Femur (tissue), 1 donor: Measurements from ENCODE around the gene MMP7.
"Not testable (repeated sequence)": the region's sequence is repeated elsewhere in the genome, so short reads cannot be mapped to it uniquely, and the experiment has no call there.

Experiments used
- DNase-seq: peaks from one replicate; pipeline ENCODE4 v3.0.0-alpha.2; 2017

MMP7 gene

DNA sequence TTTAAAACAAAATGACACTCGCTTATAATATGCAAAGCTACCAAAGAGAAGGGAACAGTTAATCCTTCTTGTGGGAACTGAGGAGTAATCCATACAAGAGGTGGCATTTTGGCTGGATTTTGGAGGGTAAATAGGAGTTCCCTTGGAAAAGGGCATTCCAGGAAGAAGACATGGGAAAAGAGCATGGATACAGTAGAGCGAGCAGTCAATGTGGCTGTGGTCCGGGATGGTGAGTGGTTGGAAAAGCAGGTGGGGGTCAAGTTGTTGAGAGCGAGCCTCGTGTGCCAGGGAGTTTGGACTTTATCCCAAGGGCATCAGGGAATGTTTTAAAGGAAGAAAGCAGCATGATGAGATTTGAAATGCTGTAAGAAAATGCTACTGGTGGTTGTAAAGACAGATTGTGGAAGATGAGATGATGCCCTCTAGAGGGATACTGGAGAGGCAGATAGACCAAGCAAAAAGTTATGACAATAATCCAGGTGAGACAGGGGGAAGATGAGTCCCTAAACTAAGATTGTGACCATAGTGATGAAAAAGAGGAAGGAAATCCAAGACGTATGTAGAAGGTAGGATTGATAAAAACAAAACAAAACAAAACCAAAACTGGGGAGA, 3.8 kb upstream of the MMP7 start:
- no peak for DNase-seq

DNA sequence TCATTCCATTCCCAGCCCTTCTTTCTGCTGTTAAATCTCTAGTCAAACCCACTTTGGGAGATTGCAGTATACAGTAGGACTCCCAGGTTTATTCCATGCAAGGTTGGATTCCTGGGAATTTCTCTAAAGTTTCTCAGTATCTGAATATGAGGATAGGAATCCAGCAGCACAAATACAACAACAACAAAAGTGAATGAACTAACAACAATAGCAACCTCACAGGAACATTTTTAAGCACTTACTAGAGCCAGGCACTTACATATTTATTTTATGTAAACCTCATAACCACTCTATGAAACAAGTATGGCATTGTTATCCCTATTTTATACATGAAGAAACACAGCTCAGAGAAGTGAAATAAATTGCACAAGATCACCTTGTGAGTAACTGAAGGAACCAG, 1.9 kb downstream of the MMP7 start:
- DNase-seq = no peak

DNA sequence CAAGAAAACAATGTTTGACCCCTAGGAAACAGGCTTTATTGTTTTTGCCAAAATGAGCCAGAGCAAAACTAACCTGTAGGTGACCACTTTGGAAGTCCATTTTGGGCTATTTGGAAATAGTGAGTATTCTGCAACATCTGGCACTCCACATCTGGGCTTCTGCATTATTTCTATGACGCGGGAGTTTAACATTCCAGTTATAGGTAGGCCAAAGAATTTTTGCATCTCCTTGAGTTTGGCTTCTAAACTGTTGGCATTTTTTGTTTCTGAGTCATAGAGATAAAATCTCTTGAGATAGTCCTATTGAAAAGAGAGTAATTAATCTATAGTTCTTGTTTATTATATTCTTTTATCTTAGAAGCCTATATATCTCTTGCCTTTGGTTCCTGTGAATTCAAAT, 2.9 kb downstream of the MMP7 start:
- DNase-seq = no peak

DNA sequence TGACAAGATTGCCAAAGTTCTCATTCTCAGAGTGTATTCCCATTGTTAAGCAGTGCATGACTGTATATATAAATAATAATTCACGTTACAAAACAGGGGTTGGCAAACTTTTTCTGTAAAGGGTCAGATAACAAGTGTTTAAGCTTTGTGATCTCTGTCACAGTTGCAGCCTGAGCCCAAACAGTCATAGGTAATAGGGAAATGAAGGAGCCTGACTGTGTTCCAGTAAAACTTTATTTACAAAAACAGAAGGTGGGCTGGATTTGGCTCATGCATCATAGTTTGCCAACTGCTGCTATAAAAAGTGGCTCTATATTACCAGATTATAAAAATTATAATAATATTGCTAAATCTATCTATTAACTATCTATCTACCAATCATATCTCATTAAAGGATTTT, 3.5 kb downstream of the MMP7 start:
- no peak for DNase-seq

DNA sequence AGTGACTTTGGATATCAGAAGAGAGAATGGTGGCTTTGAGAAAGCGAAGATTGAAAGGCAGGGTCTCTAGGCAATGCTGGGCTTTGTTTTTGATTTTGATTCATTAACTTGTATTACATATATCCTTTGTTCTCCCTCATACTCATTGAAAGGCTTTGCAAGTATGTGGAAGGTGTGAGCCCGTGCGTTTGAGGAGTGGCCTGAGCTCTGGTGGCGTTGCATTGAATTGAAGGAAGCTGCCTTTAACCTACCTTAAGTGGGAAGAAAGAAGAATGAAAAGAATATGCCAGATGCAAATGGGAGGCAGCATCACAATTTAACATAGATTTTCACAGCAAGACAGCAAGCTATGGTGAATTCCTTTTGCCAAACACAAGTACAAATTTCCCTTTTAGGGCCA, 6.7 kb downstream of the MMP7 start:
- DNase-seq = no peak

DNA sequence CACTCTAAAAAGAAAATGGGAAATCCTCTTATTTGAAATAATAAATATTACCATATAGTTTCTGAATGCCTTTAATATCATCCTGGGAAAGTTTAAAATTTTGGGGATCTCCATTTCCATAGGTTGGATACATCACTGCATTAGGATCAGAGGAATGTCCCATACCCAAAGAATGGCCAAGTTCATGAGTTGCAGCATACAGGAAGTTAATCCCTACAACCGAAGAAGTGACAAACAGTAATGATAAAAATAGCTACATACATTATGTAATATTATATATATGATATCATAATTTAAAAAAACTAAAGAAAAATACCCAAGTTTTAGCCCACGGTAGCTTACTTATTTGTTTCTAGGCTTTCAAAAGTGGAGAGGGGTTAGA, 7.4 kb downstream of the MMP7 start:
- DNase-seq = no peak

DNA sequence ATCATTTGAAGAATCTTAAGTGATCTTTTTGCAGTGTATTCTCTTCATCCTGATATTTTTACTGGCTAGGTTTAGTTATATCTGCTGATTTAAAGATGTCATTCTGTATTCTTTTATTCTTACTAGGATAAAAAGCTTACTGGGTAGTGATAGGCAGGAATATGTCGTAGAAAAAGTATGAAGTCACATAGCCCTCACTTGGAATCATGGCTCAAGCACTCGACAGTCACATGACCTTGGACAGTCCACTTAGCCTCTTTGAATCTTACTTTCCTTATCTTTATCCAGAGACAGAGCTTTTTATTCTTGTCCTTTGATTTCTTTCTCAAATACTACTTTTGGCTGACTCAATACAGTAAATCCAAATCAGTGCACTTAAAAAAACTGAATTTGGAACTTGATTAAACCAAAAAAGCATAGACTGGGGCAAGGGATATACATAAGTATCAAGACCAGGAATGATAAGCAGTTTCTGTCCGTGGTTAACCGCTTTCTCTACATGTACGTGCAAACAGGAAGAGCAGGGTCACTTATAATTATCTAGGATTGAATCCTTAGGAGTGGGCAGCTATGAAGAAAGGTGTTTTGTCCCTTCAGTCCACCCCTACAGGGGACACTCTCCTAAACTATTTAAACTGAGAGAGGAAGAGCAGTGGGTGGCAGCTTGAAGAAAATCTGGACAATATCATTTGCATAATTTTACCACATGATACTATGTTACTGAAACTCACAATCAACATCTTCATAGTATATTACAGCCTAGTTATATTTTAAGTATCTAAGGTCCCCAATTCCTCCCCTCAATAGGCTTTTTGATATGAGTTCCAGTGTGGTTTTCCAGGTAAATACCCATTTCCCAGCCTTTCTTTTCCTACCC, 8.0 kb downstream of the MMP7 start:
- no peak for DNase-seq

DNA sequence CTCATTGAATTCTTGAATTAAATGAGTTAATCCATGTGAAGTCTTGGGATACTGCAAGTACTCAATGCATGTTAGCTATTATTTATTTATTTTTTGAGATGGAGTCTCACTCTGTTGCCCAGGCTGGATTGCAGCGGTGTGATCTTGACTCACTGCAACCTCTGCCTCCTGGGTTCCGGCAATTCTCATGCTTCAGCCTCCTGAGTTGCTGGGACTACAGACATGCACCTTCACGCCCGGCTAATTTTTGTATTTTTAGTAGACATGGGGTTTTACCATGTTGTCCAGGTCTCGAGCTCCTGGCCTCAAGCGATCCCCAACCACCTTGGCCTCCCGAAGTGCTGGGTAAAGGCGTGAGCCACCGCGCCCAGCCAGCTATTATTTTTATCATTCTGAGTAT, 9.4 kb downstream of the MMP7 start:
- DNase-seq = no peak

DNA sequence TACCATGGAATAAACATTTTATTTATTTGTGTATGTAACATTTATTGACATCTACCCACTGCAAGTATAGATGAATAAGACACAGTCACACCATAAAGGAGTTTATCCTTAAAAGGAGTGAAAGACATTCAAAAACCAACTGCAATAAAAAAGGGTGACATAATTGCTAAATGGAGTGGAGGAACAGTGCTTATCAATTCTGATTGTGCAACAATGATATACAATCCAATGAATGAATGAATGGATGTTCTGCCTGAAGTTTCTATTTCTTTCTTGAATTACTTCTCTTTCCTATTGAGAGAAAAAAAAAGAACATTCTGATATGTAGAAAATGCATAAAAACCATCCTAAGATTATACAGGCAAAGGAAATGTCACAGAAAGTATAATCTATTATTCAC, 10.0 kb downstream of the MMP7 start:
- no peak for DNase-seq

DNA sequence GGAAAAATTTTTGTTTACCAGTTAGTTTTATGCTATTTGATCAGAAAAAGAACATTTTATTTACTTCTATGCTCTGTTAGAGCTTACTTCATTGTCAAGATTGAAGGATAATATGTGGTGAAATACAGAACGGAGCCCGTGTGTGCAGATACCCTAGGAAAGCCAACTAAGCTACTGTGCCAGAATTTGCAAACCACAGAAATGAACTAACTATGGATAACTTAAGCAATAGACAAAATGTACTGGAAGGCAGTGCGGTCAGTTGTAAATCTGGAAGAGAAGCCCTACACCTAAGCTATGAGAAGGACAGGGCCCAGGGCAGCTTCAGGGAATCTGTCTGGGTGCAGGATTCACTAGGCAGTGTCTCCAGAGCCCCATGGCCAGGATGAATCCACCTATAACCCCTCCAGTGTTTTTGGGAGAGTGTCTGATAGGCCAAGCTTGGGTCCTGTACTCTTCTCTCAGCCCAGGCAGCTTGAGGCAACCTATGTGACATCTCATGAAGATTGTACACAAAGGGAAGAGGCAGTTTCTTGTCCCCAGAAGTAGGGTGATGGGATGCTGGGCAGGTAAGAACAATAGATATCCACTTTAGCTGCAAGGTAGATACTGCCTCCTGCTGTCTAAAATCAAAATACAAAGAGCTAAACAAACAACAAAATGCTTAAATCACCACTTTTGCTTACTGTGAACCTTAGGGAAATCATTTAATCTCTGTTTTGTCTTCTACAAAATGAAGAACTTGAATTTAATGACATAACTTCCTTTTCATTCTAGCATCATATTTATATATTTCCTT, 12.1 kb downstream of the MMP7 start:
- no peak for DNase-seq

DNA sequence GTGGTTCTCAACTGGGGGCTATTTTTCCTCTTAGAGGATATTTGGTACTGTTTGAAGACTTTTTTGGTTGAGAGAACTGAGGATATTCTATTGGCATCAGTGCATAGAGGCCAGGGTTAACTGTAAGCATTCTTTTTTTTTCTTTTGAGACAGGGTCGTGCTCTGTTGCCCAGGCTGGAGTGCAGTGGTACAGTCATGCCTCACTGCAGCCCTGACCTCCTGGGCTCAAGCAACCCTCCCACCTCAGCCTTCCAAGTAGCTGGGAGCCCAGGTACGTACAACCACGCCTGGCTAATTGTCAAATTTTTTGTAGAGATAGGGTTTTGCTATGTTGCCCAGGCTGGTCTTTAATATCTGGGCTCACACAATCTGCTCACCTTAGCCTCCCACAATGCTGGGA, 12.9 kb downstream of the MMP7 start:
- no peak for DNase-seq

DNA sequence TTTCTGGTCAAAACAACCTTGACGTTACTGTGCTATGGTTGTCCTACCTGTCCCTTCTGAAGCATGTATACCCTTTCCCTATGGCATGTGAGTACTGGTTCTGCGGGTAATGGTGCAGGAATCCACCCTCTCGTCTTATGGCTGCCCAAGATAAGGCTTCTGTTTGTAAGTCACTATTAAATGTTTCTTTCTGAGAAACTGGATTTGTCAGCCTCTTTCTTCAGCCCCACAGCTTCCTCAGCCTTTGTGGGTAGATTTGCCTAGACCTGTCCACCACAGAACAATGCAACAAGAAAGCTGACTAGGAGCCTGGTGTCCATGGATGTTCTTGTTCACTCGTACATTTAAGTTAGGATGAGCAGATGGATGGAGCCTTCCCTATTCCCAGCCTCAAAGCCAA, 14.4 kb downstream of the MMP7 start:
- no peak for DNase-seq

DNA sequence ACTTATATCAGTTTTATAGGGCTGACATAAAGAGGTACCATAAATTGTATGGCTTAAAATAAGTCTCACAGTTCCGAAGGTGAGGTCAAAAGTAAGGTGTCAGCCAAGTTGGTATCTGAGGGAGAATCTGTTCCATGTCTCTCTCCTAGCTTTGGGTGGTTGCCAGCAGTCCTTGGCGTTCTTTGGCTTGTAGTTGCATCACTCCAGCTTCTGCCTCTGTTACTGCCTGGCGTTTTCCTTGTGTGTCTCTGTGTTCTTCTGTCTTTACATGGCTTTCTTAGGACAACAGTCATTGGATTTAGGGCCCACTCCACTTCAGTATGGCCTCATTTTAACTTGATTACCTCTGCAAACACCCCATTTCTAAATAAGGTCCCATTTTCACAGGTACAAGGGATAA, 16.7 kb downstream of the MMP7 start:
- DNase-seq = no peak

DNA sequence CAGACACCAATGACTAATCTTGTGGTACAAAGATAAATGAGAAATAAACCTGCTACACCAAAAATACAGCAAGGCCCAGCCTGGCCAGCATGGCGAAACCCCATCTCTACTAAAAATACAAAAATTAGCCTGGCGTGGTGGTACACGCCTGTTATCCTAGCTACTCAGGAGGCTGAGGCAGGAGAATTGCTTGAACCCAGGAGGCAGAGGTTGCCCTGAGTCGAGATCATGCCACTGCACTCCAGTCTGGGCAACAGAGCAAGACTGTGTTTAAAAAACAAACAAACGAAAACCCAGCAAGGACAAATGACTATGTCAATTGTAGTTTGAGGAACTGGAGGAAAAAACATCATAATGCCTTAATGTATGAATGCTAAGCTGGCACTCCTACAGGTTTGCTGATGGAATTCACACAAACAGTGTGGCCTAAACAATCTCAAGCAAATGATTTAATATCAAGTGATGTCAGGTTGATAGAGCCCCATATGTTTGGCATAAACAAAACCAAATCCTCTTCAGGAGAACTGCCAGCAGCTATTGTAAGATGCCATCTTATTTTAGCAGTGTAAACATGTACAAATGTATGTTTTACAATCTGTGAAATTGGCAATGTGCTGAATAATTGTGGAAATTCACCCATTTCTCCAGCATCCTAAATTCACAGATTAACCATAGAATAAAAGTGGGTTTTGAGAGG, 20.0 kb downstream of the MMP7 start:
- no peak for DNase-seq

DNA sequence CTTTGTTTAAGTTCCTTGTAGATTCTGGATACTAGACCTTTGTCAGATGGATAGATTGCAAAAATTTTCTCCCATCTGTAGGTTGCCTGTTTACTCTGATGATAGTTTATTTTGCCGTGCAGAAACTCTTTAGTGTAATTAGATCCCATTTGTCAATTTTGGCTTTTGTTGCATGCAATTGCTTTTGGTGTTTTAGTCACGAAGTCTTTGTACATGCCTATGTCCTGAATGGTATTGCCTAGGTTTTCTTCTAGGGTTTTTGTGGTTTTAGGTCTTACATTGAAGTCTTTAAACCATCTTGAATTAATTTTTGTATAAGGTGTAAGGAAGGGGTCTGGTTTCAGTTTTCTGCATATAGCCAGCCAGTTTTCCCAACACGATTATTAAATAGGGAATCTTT, 27.7 kb downstream of the MMP7 start:
- DNase-seq = not testable (repeated sequence)

DNA sequence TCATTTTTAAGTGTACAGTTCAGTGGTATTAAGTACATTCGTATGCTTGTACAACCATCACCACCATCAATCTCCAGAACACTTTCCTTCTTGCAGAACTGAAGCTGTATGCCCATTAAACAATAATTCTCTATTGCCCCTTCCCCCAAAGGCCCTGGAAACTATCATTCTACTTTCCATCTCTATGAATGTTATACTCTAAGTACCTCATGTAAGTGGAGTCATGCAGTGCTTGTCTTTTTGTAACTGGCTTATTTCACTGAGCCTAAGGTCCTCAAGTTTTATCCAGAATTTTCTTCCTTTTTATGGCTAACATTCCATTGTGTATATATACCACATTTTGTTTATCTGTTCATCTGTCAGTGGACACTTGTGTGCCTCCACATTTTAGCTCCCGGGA, 29.7 kb downstream of the MMP7 start:
- no peak for DNase-seq

DNA sequence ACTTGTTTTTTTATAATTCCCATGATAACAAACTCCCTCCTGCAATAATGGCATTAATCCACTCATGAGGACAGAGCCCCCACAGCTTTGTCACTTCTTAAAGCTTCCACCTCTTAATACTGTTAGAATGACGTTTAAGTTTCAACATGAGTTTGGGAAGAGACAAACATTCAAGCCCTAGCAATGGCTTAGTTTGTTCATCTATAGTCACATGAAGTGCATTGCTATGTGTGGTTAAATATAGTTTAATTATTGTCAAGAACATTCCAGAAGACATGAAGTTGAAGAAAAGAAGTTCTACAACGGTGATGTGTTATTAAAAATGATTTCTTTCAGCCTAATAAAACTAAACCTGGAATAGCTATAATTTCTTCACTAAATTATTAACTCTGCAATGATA, 30.6 kb downstream of the MMP7 start:
- no peak for DNase-seq

DNA sequence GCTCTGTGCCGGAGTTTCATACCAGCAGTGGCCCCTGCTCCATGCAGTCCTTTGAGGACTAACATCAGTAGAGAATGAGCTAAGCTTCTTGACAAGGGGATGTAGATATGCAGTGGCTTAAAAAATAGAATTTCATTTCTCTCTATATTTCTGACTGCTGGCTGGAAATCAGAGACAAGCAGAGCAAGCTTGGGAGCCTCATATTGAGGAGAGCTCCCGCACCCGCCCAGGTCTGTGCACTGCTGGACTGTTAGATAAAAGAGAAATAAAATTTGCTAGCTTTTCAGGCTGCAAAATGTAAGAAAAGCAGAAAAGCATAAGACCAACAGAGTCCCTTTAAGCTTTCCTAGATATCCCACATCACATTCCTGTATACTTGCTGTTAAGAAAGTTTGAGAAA, 31.4 kb downstream of the MMP7 start:
- DNase-seq = no peak

DNA sequence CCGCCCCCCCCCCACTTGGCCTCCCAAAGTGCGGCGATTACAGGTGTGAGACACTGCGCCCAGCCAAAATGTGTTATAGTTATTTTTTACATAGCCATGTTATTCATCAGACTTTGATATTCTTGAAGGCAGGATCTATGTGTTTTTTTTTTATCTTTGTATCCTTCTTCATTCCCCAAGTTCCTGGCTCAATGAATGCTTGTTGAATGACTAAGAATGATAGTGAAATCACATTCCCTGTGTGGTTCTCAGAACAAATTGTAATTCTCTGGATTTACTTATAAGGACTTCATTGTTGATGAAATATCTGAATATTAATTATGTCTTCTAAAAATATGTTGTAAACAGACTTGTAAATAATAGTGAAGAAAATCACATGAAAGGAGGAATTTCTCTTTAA, 33.5 kb downstream of the MMP7 start:
- no peak for DNase-seq

DNA sequence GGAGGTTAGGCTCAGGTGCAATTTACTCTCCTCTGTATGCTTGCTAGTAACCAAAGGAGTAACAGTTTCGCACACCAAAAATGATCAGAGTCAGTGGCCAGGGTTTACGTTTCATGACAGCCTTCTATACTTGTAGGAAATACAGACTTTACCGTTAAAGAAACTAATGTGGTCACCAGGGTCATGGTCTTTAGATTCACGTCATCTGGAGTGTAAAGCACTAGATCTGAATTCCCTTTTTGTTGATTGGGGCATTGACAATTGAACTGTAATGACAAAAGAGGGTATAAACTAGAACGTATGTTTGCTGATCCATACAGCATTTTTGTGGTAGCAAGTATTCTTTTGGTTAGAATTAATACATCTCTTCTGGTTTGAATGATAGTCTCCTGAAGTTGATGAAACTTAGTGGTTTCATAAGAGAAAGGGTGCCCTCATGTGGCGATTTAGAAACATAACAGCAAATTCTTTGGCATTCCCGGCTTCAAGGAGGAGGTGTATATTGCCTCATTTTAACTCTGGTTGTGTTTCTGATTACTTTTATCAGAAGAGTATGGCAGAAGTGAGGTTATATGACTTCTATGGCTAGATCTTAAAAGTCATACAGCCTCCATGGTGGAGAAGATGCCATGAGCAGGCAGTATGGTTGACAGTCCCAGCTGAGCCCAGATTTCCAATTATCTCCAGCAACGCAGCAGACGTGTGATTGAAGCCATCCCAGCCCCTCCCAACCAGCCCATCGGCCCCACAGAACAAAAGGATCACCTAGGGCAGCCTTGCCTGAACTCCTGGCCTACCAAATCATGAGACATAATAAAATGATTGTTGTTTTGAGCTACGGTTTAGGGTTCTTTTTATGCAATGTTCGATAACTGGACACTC, 35.1 kb downstream of the MMP7 start:
- DNase-seq = no peak

DNA sequence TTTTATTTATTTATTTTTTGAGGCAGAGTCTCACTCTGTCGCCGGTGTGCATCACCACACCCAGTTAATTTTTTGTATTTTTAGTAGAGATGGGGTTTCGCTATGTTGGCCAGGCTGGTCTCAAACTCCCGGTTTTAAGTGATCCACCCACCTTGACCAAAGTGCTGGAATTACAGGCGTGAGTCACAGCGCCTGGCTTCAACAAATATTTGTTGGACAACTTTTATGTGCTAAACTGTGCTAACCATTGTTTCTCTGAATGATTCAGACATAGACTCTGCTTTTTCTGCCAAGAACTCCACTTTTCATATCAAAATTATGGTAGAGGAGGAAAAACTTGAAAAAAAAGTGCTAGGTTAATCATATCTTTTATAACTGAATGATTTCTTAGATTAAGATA, 36.3 kb downstream of the MMP7 start:
- DNase-seq = no peak

DNA sequence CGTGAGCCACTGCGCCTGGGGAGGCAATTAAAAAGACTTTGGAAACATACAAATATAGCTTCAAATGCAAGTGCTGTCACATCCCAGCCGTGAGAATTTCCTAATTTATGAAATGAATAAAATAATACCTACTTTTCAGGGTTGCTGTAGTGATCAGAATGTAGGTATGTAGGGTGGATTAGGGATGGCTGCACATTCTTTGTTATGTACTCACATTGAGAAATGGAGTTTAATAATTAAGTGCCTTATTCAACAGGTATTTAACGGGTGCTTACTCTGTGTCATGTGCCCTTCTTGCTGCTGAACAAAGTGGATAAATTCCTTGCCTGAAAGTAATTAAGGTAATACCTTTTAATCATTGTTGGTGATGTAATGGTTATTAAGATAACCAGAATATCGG, 37.0 kb downstream of the MMP7 start:
- no peak for DNase-seq
